Neural cell (in vitro differentiated cells): ENCODE measurements around the gene PTGR3. TPM values are rescaled to one million over a fixed set of nuclear protein-coding genes. Genes with fewer than 3 reads are reported as not detected.

Experiments
- H2AFZ ChIP-seq: fragments of 200-600, 300-800 bp; sonication (generic), shearing (Covaris generic); 2 replicates; pipeline ENCODE4 v1.6.0; 2014; ENCODE audit warnings: low read depth, mild to moderate bottlenecking, antibody characterized with exemption, low read length, moderate library complexity
- H3F3A ChIP-seq: fragments of 200-600 bp; shearing (Covaris generic); 2 replicates; pipeline ENCODE4 v1.6.1; 2016; ENCODE audit warnings: mild to moderate bottlenecking, moderate library complexity, mixed read lengths, antibody characterized with exemption, low read length; ENCODE audit not compliant: insufficient read depth, poor library complexity, severe bottlenecking
- H3K27ac ChIP-seq: fragments of 200-600, 300-800 bp; sonication (generic), shearing (Covaris generic); 2 replicates; pipeline ENCODE4 v1.5.1; 2014; ENCODE audit warnings: mild to moderate bottlenecking, low read length, moderate library complexity
- H3K27me3 ChIP-seq: fragments of 300-800, 200-600 bp; sonication (generic), shearing (Covaris generic); 2 replicates; pipeline ENCODE4 v1.6.0; 2014; ENCODE audit warnings: mild to moderate bottlenecking, low read depth, low read length, moderate library complexity; ENCODE audit not compliant: insufficient read depth
- H3K36me3 ChIP-seq: fragments of 300-800, 200-600 bp; sonication (generic), shearing (Covaris generic); 2 replicates; pipeline ENCODE4 v1.5.1; 2014; ENCODE audit warnings: mild to moderate bottlenecking, antibody characterized with exemption, low read length, moderate library complexity; ENCODE audit not compliant: insufficient read depth
- H3K4me2 ChIP-seq: fragments of 300-800, 200-600 bp; sonication (generic), shearing (Covaris generic); 2 replicates; pipeline ENCODE4 v1.6.0; 2014; ENCODE audit warnings: mild to moderate bottlenecking, low read length
- H3K4me3 ChIP-seq: fragments of 300-800, 200-600 bp; sonication (generic), shearing (Covaris generic); 2 replicates; pipeline ENCODE4 v1.5.1; 2014; ENCODE audit warnings: mild to moderate bottlenecking, low read length, moderate library complexity
- H3K79me2 ChIP-seq: fragments of 200-600 bp; shearing (Covaris generic); replicated peaks from 2 replicates; pipeline ENCODE4 v1.6.0; 2014; ENCODE audit warnings: mild to moderate bottlenecking, low read length, moderate library complexity; ENCODE audit not compliant: insufficient read depth
- H3K9ac ChIP-seq: fragments of 300-800, 200-600 bp; sonication (generic), shearing (Covaris generic); 2 replicates; pipeline ENCODE4 v1.6.1; 2016; ENCODE audit warnings: mild to moderate bottlenecking, low read length, mixed read lengths
- H3K9me2 ChIP-seq: fragments of 200-600 bp; shearing (Covaris generic); 2 replicates; pipeline ENCODE4 v1.6.1; 2016; ENCODE audit warnings: mild to moderate bottlenecking, low read length, mixed read lengths; ENCODE audit not compliant: insufficient read depth
- H3K9me3 ChIP-seq: fragments of 200-600, 300-800 bp; sonication (generic), shearing (Covaris generic); 2 replicates; pipeline ENCODE4 v1.6.1; 2016; ENCODE audit warnings: mild to moderate bottlenecking, mixed run types, low read length, moderate library complexity, mixed read lengths
- H4K20me1 ChIP-seq: fragments of 200-600 bp; shearing (Covaris generic); 2 replicates; pipeline ENCODE4 v1.6.1; 2016; ENCODE audit warnings: mild to moderate bottlenecking, mixed run types; ENCODE audit not compliant: insufficient read depth
- EP300 ChIP-seq: fragments of 450-650 bp; conservative IDR thresholded peaks from 2 replicates; pipeline ENCODE4 v1.6.1; 2014; ENCODE audit warnings: antibody characterized with exemption, mild to moderate bottlenecking, moderate library complexity; ENCODE audit not compliant: poor library complexity, severe bottlenecking
- EZH2 ChIP-seq: fragments of 200-600, 300-800 bp; shearing (Covaris generic), sonication (generic); IDR thresholded peaks from 2 replicates; pipeline ENCODE4 v1.6.1; 2014; ENCODE audit warnings: antibody characterized with exemption, low read length, borderline replicate concordance, mild to moderate bottlenecking; ENCODE audit not compliant: insufficient read depth, poor library complexity, severe bottlenecking
- MXI1 ChIP-seq: fragments of 450-650 bp; conservative IDR thresholded peaks from 2 replicates; pipeline ENCODE4 v1.6.1; 2014; ENCODE audit warnings: antibody characterized with exemption, mild to moderate bottlenecking; ENCODE audit not compliant: poor library complexity, severe bottlenecking
- POLR2AphosphoS5 ChIP-seq: IDR thresholded peaks from 2 replicates; pipeline ENCODE4 v1.6.1; 2012
- RAD21 ChIP-seq: fragments of 450-650 bp; conservative IDR thresholded peaks from 2 replicates; pipeline ENCODE4 v1.6.1; 2014; ENCODE audit warnings: antibody characterized with exemption, mild to moderate bottlenecking, moderate library complexity
- SMC3 ChIP-seq: fragments of 450-650 bp; conservative IDR thresholded peaks from 2 replicates; pipeline ENCODE4 v1.6.1; 2014; ENCODE audit warnings: antibody characterized with exemption, mild to moderate bottlenecking, moderate library complexity; ENCODE audit not compliant: poor library complexity
- TAF1 ChIP-seq: IDR thresholded peaks from 2 replicates; pipeline ENCODE4 v1.6.1; 2012; ENCODE audit warnings: low read depth
- polyA plus RNA-seq: library from polyadenylated mRNA; depleted of rRNA; stranded (reverse); fragments of >200 nt; gene quantifications from 2 replicates; pipeline ENCODE4 v1.2.3, GENCODE V29; 2014
- TF ChIP-seq, protein P1 (sequence below): fragments of 450-650 bp; IDR thresholded peaks from 2 replicates; pipeline ENCODE4 v1.5.1; 2014; ENCODE audit warnings: antibody characterized with exemption, mild to moderate bottlenecking, moderate library complexity; ENCODE audit not compliant: poor library complexity, severe bottlenecking
- TF ChIP-seq, protein P2 (sequence below): IDR thresholded peaks from 2 replicates; pipeline ENCODE4 v1.6.1; 2012; ENCODE audit warnings: borderline replicate concordance

The PTGR3 gene
- polyA plus RNA-seq, 1 donor from 2014 or later: 5.9 TPM

DNA sequence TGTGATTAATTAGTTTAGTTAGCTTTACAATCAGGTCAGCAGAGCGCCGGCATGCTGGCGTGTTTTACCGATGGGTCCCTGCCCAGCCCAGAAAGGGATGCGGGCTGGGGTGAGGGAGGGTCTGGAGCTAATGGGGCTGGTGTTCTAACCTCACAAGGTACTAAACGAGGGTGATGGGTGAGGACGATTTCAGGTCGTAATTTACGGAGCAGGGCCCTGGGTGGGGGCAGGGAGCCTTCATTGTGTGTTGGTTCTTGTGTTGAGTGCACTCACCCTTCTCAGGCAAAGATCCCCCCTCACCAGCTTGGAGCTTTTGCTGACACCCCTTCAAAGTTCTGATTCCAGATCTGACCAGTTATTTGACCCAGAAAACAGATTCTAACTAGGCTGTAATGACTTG lies 39.5 kb downstream of the PTGR3 start:
- Histone ChIP-seq H3K9me2 (no peaks in the 10 kb centered on the region), H3K79me2 (no peaks in the 10 kb centered on the region), H3K4me2 (no peak overlapping the region), H3K9ac (no peak overlapping the region), H3K36me3 (no peaks in the 10 kb centered on the region), H3K27ac (no peak overlapping the region), H3K9me3 (no peaks in the 10 kb centered on the region), H3K4me3 (no peak overlapping the region), H4K20me1 (no peaks in the 10 kb centered on the region), H3F3A (no peaks in the 10 kb centered on the region), H2AFZ (no peak overlapping the region), H3K27me3 (no peaks in the 10 kb centered on the region)
- TF ChIP-seq, protein P1, sequence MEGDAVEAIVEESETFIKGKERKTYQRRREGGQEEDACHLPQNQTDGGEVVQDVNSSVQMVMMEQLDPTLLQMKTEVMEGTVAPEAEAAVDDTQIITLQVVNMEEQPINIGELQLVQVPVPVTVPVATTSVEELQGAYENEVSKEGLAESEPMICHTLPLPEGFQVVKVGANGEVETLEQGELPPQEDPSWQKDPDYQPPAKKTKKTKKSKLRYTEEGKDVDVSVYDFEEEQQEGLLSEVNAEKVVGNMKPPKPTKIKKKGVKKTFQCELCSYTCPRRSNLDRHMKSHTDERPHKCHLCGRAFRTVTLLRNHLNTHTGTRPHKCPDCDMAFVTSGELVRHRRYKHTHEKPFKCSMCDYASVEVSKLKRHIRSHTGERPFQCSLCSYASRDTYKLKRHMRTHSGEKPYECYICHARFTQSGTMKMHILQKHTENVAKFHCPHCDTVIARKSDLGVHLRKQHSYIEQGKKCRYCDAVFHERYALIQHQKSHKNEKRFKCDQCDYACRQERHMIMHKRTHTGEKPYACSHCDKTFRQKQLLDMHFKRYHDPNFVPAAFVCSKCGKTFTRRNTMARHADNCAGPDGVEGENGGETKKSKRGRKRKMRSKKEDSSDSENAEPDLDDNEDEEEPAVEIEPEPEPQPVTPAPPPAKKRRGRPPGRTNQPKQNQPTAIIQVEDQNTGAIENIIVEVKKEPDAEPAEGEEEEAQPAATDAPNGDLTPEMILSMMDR: no peak
- TF ChIP-seq MXI1: no peak

DNA sequence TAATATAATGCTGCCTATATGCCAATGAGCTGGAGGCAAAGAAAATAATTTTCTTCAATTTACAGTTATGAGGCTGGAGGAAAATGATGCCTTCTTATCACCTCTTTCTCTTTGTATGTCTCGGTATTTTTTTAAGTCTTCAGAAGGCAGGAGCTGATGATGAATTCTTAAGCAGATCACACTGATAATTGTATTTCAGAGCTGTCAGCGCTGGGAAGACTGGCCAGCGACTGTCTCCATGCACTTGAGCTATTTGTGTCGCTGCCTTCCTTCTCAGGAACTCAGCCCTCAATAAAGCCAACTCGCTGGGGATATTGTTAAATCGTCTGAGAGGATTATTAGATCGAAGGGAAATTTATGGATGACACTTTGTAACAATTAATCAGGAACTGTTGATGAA lies 40.3 kb downstream of the PTGR3 start:
- Histone ChIP-seq H3K79me2 (no peaks in the 10 kb centered on the region), H3K9me2 (no peaks in the 10 kb centered on the region), H3F3A (no peaks in the 10 kb centered on the region), H3K36me3 (no peaks in the 10 kb centered on the region), H4K20me1 (no peaks in the 10 kb centered on the region), H2AFZ (no peak overlapping the region), H3K27ac (no peak overlapping the region), H3K4me2 (no peak overlapping the region), H3K9ac (no peak overlapping the region), H3K27me3 (no peaks in the 10 kb centered on the region), H3K4me3 (no peak overlapping the region), H3K9me3 (no peaks in the 10 kb centered on the region)
- TF ChIP-seq SMC3 (no peak), TAF1 (no peak), MXI1 (no peak), POLR2AphosphoS5 (no peak), RAD21 (no peak), EP300 (peak; percentile 13), EZH2 (no peak)
- TF ChIP-seq, protein P2, sequence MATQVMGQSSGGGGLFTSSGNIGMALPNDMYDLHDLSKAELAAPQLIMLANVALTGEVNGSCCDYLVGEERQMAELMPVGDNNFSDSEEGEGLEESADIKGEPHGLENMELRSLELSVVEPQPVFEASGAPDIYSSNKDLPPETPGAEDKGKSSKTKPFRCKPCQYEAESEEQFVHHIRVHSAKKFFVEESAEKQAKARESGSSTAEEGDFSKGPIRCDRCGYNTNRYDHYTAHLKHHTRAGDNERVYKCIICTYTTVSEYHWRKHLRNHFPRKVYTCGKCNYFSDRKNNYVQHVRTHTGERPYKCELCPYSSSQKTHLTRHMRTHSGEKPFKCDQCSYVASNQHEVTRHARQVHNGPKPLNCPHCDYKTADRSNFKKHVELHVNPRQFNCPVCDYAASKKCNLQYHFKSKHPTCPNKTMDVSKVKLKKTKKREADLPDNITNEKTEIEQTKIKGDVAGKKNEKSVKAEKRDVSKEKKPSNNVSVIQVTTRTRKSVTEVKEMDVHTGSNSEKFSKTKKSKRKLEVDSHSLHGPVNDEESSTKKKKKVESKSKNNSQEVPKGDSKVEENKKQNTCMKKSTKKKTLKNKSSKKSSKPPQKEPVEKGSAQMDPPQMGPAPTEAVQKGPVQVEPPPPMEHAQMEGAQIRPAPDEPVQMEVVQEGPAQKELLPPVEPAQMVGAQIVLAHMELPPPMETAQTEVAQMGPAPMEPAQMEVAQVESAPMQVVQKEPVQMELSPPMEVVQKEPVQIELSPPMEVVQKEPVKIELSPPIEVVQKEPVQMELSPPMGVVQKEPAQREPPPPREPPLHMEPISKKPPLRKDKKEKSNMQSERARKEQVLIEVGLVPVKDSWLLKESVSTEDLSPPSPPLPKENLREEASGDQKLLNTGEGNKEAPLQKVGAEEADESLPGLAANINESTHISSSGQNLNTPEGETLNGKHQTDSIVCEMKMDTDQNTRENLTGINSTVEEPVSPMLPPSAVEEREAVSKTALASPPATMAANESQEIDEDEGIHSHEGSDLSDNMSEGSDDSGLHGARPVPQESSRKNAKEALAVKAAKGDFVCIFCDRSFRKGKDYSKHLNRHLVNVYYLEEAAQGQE: peak; percentile 33
- TF ChIP-seq, protein P1: no peak
